Panc1 (cell line): ENCODE data around the gene ARHGEF17. TPM values are rescaled to one million over a fixed set of nuclear protein-coding genes. Genes with fewer than 3 reads are reported as not detected.
A peak's percentile ranks its signal among the peaks of the same experiment; 100 is the strongest.

Experiments used
- ATAC-seq: fragments of 200-7000 bp; cut with Tn5 transposase; 2 replicates; pipeline ENCODE4 v1.9.1; 2020; ENCODE audit warnings: mild to moderate bottlenecking, moderate library complexity
- BruUV-seq: library from RNA; stranded (reverse); fragments of 400-500 nt; replicated peaks from 2 replicates; lab custom pipeline; 2021; lab: Mats Ljungman, UMichigan
- CTCF ChIA-PET: fragments of 300-600 bp; sonication (Branson Sonifier 250); formaldehyde crosslinking; loops from one replicate; lab custom pipeline; 2022; ENCODE audit warnings: antibody characterized with exemption; lab: Charles Lee
- POLR2A ChIA-PET: fragments of 300-600 bp; sonication (Branson Sonifier 250); formaldehyde crosslinking; loops from one replicate; lab custom pipeline; 2022; ENCODE audit warnings: antibody characterized with exemption; lab: Charles Lee
- DNase-seq: peaks from one replicate; pipeline ENCODE4 v3.0.0-alpha.2; 2010; ENCODE audit warnings: low read depth, low spot score
- H3K27ac ChIP-seq: 2 replicates; pipeline ENCODE4 v1.5.1; 2011; ENCODE audit warnings: mild to moderate bottlenecking, low read length, inconsistent platforms
- H3K27me3 ChIP-seq: fragments of 200-500 bp; sonication (Bioruptor generic); 2 replicates; pipeline ENCODE4 v1.6.0; 2014; ENCODE audit warnings: low read length, inconsistent platforms; ENCODE audit not compliant: control insufficient read depth, insufficient read depth
- H3K36me3 ChIP-seq: fragments of 200-500 bp; sonication (Bioruptor generic); 2 replicates; pipeline ENCODE4 v1.5.1; 2014; ENCODE audit warnings: inconsistent platforms, mild to moderate bottlenecking, low read length, moderate library complexity; ENCODE audit not compliant: control insufficient read depth, insufficient read depth
- H3K4me1 ChIP-seq: 2 replicates; pipeline ENCODE4 v1.5.1; 2011; ENCODE audit warnings: inconsistent platforms, mild to moderate bottlenecking, low read length, moderate library complexity; ENCODE audit not compliant: control insufficient read depth, insufficient read depth
- H3K4me3 ChIP-seq, 2 experiments: 2 replicates each; pipeline ENCODE4 v1.5.1; 2011 to 2012; ENCODE audit warnings: low read depth in 2 of 2, low read length in 2 of 2, mild to moderate bottlenecking in 2 of 2, inconsistent platforms in 1 of 2, moderate library complexity in 1 of 2
- H3K9me3 ChIP-seq: fragments of 200-500 bp; sonication (Bioruptor generic); 2 replicates; pipeline ENCODE4 v1.5.1; 2014; ENCODE audit warnings: low read depth, mild to moderate bottlenecking, inconsistent platforms, low read length, moderate library complexity; ENCODE audit not compliant: control insufficient read depth, insufficient read depth
- CTCF ChIP-seq: fragments of 450-650 bp; IDR thresholded peaks from 2 replicates; pipeline ENCODE4 v1.5.1; 2017; ENCODE audit warnings: mild to moderate bottlenecking
- POLR2AphosphoS5 ChIP-seq: IDR thresholded peaks from 2 replicates; pipeline ENCODE4 v1.6.1; 2012; ENCODE audit warnings: mild to moderate bottlenecking, low read depth, low read length, moderate library complexity
- REST ChIP-seq, 2 experiments: IDR thresholded peaks; 2 replicates each; pipeline ENCODE4 v1.6.1; 2011 to 2012; ENCODE audit warnings: low read depth in 2 of 2, control low read depth in 1 of 2, low read length in 1 of 2, mild to moderate bottlenecking in 1 of 2, moderate library complexity in 1 of 2; ENCODE audit not compliant: insufficient read depth in 1 of 2
- SIN3A ChIP-seq: IDR thresholded peaks from 2 replicates; pipeline ENCODE4 v1.6.1; 2012; ENCODE audit warnings: low read depth, mild to moderate bottlenecking, low read length, moderate library complexity, borderline replicate concordance; ENCODE audit not compliant: insufficient read depth
- TCF7L2 ChIP-seq: IDR thresholded peaks from 2 replicates; pipeline ENCODE4 v1.6.1; 2011; ENCODE audit warnings: mild to moderate bottlenecking, low read depth, low read length, inconsistent platforms
- in situ Hi-C: cut with HindIII; loops from 2 replicates; pipeline ENCODE4 v1.10.0; 2016; ENCODE audit warnings: low sequenced_read_pairs, low pct_unique_long_range_greater_than_20kb
- intact Hi-C: fragments of 100-400 bp; cut with micrococcal nuclease; formaldehyde crosslinking; loops from one replicate; pipeline ENCODE4 v1.10.0; 2022; ENCODE audit not compliant: unreplicated experiment
- total RNA-seq: library from RNA; stranded (reverse); gene quantifications from one replicate; pipeline ENCODE4 v1.2.1, GENCODE V29; 2021; ENCODE audit not compliant: unreplicated experiment

The ARHGEF17 gene
- total RNA-seq, 1 experiment from 2014 or later = 43.2 TPM

GRCh38 chr11:73342633-73343032 is 34.6 kb downstream of the ARHGEF17 start:
- ATAC-seq (peak; percentile 47; the same call in 1 of the 2 replicates), DNase-seq (no peak)
- H3K9me3 ChIP-seq = no peaks in the 10 kb centered on the region
- H3K4me1 ChIP-seq = peaks cover 6% of the 10 kb centered on the region
- H3K27ac ChIP-seq = no peak overlapping the region
- CTCF ChIA-PET = interaction anchor here (1.0 to 1.7 kb wide), 2 partner anchors 8 to 10 kb away, joined by 3 to 4 read pairs; no protein-coding TSS in a partner anchor
- no peaks in the 10 kb centered on the region for H3K36me3 ChIP-seq
- no peak for TF ChIP-seq REST (IDR thresholded peaks at IDR 0.05; ENCODE audit: insufficient read depth in 1 of 2, low read depth in 2 of 2, low read length in 1 of 2)
- no peak for TF ChIP-seq SIN3A
- no peak for TF ChIP-seq POLR2AphosphoS5
- TF ChIP-seq TCF7L2 = no peak
- no peak; the same call in 1 of the 2 replicates for TF ChIP-seq CTCF
- no TSS peak for BruUV-seq
- H3K4me3 ChIP-seq = peak overlapping the region; percentile 20 to 34
- POLR2A ChIA-PET = no interaction called here
- in situ Hi-C loops = no loop called here
- no peaks in the 10 kb centered on the region for H3K27me3 ChIP-seq
- intact Hi-C loops = no loop called here

- no peaks in the 10 kb centered on the region for H3K27me3 ChIP-seq
- CTCF ChIA-PET = interaction anchor here (1.7 kb wide), 1 partner anchor 8 kb away, joined by 4 read pairs; no protein-coding TSS in a partner anchor
- peaks cover 6% of the 10 kb centered on the region for H3K4me1 ChIP-seq
- H3K36me3 ChIP-seq = no peaks in the 10 kb centered on the region
- no peak overlapping the region for H3K27ac ChIP-seq
- ATAC-seq (peak; percentile 6), DNase-seq (no peak)
- POLR2A ChIA-PET = no interaction called here
- BruUV-seq = no TSS peak
- in situ Hi-C loops (no loop called here), intact Hi-C loops (no loop called here)
- TF ChIP-seq TCF7L2 (no peak), CTCF (no peak), REST (IDR thresholded peaks at IDR 0.05; ENCODE audit: insufficient read depth in 1 of 2, low read depth in 2 of 2, low read length in 1 of 2) (no peak), POLR2AphosphoS5 (no peak), SIN3A (no peak)
- no peaks in the 10 kb centered on the region for H3K9me3 ChIP-seq
- H3K4me3 ChIP-seq = peak overlapping the region in 1 of 2 experiments; percentile 8; a peak in 1 of 4 replicates
These were observed 35.2 kb downstream of the ARHGEF17 start for GRCh38 chr11:73343076-73343873.
